Esophagus muscularis mucosa (tissue), 4 donors: ENCODE measurements around the gene PFDN1.

Source experiments
- EP300 ChIP-seq: sonication (generic); formaldehyde crosslinking; IDR thresholded peaks from one replicate; pipeline ENCODE4 v1.6.1; 2017; ENCODE audit warnings: antibody characterized with exemption
- POLR2A ChIP-seq: fragments of 450-650 bp; IDR thresholded peaks from one replicate; pipeline ENCODE4 v1.6.1; 2017; ENCODE audit warnings: antibody characterized with exemption, moderate library complexity, mild to moderate bottlenecking, low read depth
- POLR2AphosphoS5 ChIP-seq, 2 donors: sonication (generic); formaldehyde crosslinking; IDR thresholded peaks; one replicate each; pipeline ENCODE4 v1.6.1; 2017; ENCODE audit warnings: antibody characterized with exemption in 2 of 2
- TF ChIP-seq, protein P1 (sequence below), 3 experiments: fragments of 200-600 bp in 2 of 3; fragments of 450-650 bp in 1 of 3; sonication (generic) in 2 of 3; IDR thresholded peaks; one replicate each; pipeline ENCODE4 v1.5.1; 2017 to 2019; ENCODE audit warnings: antibody characterized with exemption in 3 of 3, mild to moderate bottlenecking in 2 of 3, moderate library complexity in 1 of 3

DNA sequence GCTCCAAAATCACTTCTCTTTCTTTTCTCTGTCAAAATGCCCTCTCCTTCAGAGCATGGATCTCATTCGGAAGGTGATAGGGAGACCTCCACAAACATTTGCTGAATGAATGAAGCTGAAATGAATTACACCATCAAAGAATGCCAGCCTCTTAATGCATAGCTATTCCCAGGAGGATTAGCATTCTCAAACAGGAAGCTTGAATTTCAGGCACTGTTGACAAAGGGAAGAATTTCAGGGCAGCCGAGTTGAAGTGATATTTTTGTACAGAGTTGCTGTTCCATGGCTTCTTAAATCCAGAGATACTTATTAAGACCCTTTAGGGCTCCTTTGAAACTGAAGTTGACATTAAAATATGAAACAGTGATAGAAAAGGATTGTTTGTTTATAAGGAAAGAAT, 24.7 kb upstream of the PFDN1 start:
- TF ChIP-seq POLR2AphosphoS5 (IDR thresholded peaks at IDR 0.05) (no peak), POLR2A (no peak), EP300 (no peak)
- TF ChIP-seq, protein P1, sequence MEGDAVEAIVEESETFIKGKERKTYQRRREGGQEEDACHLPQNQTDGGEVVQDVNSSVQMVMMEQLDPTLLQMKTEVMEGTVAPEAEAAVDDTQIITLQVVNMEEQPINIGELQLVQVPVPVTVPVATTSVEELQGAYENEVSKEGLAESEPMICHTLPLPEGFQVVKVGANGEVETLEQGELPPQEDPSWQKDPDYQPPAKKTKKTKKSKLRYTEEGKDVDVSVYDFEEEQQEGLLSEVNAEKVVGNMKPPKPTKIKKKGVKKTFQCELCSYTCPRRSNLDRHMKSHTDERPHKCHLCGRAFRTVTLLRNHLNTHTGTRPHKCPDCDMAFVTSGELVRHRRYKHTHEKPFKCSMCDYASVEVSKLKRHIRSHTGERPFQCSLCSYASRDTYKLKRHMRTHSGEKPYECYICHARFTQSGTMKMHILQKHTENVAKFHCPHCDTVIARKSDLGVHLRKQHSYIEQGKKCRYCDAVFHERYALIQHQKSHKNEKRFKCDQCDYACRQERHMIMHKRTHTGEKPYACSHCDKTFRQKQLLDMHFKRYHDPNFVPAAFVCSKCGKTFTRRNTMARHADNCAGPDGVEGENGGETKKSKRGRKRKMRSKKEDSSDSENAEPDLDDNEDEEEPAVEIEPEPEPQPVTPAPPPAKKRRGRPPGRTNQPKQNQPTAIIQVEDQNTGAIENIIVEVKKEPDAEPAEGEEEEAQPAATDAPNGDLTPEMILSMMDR (IDR thresholded peaks at IDR 0.05), result no peak
